GM19025 (cell line): ENCODE data around the gene PGPEP1.

ENCODE experiments used
- ATAC-seq: cut with Tn5 transposase; IDR thresholded peaks from one replicate; pipeline ENCODE4 v1.9.1; 2021; ENCODE audit warnings: mild to moderate bottlenecking, low read depth, moderate library complexity; ENCODE audit not compliant: unreplicated experiment

Gene PGPEP1, protein sequence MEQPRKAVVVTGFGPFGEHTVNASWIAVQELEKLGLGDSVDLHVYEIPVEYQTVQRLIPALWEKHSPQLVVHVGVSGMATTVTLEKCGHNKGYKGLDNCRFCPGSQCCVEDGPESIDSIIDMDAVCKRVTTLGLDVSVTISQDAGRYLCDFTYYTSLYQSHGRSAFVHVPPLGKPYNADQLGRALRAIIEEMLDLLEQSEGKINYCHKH

DNA sequence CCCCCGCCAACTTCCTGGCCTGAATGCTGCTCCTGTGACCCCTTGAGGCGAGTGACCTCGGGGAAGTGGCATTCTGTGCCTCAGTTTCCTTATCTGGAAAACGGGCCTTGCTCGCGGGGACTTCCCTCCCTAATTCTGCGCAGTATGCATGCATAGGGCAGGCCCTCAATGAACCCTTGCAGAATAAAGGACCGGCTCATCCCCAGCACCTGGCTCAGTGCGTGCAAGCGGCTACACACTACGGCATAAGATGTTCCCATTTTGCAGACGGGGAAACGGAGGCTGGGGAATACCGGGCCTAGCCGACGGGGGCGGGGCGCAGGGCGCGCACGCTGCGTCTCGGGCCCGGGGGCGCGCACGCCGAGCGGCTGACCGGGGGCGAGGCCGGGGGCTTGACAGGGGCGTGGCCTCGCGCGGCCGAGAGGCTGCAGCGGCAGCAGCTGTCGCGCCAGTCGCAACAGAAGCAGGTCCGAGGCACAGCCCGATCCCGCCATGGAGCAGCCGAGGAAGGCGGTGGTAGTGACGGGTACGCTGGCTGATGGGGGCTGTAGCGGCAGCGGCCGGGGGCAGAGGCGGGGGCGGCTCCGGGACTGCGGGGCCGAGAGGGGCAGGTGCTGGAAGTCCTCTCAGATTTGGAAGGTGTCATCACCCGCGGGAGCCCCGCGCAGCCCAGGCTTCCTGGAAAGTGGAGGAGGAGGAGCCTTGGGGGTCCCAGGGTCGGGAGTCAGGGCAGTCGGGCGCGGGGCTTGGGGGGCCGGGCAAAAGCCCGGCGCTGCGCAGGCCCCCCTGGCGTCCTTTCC, at the start of gene PGPEP1:
Gene PGPEP1 (plus strand): TSS at position 409 of the 800 bp plus-strand sequence. CDS start 84 bp downstream, at position 493.
- peak; percentile 54 for ATAC-seq

DNA sequence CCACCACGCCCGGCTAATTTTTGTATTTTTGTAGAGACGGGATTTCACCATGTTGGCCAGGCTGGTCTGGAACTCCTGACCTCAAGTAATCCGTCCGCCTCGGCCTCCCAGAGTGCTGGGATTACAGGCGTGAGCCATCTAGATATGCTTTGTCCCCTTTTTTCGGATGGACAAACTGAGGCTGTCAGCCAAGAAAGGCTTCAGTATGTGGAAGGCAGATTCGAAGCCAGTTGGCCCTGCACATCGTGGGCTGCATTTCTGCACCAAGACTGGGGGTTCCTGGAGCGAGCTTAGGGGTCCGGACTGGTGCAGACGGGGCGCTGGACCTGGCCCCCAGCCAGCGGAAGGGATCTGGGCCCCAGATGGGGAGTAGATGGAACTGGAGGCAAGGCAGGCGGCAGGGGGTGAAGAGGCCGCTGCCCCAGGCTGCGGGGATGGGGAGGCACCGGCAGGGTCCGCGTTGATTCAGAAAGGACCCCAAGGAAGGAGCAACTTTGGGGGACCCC, 49.3 kb upstream of the PGPEP1 start:
- ATAC-seq, result no peak

DNA sequence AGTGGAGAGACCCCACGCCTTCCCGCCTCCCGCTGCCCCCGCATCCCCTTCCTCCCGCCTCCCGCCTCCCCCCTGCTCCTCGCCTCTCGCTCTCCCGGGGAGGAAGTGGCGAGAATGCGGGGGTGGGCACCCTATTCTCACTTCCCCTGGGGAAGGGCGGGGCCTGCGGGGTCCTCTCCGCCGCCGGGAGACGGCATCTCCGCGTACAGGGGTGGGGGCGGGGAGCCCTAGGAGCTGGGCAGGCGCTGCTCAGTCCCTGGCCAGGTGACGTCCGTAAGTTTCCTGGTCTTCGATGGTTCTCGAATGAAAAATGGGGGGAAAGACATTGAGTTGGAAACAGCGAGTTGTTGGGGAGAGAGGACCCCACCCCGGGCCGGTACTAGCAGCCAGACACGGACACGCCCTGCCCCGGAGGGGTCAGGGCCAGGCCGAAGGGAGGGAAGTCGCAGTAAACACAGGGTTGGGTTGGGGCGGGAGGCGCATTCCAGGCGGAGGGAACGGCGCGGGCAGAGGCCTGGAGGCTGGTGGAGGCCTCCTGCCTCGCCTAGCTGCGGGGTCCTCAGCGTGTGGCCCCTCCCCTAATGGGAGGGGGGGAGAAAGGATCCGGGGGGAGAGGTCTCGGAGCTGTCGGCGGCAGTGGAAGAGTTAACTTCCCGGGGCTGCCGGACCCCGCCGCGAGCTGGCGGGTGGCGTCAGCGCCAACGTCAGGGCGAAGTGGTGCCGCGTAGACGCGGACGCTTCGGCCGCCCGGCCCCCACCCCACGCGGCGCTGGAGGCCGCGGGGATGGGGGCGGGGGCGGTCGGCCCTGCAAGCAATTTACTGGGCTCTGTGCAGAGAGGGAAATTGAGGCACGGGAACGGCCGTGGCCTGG, 48.6 kb upstream of the PGPEP1 start:
- ATAC-seq, result peak; percentile 35

DNA sequence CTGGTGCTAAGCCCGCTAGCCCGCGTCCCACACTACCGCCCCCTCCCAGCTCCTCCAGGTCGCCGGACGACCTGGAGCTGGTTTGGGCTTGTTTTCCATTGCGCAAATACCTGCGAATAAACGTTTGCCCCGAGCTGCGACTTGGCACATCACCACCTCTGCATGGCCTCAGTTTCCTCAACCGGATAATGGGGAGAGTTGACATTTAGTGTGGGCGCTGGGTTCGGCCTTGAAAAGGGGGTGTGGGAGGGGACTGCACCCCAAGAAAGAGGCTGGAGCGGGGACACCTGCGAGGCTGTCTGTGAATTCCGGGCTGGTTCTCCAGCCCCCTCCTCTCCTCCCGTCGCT, 48.0 kb upstream of the PGPEP1 start:
- no peak for ATAC-seq

DNA sequence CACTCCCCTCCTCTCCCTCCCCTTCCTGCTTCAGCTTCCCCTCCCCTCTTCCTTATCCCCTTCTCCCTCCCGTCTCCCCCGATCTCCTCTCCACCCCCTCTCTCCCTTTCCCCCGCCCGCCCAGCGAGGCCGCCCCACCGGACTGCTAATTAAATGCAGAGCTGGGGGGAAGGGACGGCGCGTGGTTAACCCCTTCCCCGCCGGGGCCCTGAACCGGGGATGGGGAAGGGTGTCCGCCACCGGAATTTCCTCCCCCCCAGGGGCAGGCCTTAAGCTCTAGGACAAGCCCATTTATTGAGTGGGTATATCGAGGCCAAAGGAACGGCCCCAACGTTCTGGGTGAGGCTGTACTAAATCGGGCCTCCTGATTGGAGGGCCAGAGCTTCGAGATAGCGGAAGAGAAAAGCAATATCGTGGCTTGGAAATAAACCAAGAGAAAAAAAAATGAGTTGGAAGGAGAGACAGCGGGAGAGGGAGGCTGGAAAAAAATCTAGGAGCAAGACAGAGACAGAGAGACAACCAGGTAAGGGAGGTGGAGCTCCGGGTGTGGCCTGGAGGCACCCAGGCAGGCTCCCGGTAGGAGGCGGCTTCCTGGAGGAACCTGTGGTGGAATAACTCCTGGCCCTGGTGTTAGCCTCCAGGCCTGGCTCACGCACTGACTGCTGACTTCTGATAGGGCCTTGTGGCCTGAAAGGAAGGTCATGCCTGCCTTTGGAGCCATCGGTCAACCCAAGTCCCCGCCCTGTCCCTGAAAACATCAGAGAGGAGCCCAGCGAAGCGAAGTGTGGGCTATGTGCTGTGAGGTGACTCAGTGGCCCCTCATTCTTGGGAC, 47.4 kb upstream of the PGPEP1 start:
- ATAC-seq, result no peak

DNA sequence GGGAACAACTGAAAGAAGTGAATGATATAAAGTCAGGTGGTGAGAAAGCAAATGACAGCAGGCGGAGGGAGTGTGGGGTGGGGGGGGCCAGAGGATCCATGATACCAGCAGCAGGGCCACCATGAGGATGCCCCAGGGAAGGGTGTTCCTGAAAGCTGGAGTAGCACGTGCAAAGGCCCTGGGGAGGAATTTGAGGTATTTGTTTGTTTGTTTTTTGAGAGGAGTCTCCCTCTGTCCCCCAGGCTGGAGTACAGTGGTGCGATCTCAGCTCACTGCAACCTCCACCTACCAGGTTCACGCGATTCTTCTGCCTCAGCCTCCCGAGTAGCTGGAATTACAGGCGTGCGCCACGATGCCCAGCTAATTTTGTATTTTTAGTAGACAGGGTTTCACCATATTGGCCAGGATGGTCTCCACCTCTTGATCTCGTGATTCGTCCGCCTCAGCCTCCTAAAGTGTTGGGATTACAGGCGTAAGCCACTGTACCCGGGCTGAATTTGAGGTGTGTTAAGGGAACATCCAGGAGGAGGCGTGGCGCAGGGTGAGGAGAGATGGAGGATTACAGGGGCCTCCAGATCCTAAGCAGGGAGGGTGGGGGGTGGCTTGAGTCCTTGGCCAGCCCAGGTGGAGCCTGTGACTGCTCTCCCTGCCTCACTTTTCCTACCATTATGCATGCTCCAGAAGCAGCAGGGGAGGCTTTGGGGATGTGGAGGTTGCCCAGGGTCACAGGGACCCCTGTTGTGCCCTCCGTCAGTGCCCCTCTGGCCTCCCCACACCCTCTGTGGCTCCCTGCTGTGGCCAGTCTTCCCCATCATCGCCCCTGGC, 46.5 kb upstream of the PGPEP1 start:
- ATAC-seq, result no peak

DNA sequence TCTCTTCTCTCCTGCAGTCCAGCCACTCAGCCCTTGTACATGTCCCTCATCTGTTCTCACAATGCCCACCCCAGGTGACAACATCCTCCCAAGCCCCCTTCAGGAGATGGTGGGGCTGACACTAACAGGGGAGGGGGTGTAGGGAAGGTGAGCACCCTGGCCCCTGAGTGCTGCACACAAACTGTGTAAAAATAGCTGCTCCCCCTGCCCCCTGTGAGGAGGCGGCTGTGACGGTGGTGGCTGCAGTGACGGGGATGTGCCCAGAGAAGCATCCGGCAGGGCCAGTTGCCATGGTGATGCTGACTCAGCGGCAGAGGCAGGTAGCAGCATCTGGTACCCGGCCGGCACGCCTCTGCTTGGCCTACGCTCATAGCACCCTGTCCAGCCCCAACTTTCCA, 45.9 kb upstream of the PGPEP1 start:
- ATAC-seq, result no peak

DNA sequence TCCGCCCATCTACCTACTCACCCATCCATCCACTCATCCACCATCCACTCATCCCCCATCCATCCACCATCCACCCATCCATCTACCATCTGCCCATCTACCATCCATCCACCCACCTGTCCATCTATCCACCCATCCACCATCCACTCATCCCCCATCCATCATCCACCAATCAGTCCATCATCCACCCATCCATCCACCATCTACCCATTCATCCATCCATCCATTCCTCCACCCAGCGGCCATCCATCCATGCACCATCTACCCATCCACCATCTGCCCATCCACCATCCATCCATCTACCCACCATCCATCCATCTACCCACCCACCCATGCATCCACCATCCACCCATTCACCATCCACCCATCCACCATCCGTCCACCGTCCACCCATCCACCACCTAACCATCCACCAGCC, 45.4 kb upstream of the PGPEP1 start:
- ATAC-seq, result no peak

DNA sequence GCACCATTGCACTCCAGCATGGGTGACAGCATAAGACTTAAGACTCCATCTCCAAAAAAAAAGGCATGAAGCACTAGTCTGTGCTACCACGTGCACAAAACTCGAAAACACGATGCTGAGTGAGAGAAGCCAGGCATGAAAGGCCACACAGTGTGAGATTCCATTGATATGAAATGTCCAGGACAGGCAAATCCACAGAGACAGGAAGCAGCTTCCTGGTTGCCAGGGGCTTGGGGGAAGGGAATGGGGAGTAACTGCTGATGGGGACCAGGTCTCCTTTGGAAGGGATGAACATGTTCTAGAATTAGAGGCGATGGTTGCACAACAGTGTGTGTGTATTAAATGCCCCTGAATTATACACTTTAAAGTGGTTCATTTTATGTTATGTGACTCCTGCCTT, 43.1 kb upstream of the PGPEP1 start:
- ATAC-seq, result no peak

DNA sequence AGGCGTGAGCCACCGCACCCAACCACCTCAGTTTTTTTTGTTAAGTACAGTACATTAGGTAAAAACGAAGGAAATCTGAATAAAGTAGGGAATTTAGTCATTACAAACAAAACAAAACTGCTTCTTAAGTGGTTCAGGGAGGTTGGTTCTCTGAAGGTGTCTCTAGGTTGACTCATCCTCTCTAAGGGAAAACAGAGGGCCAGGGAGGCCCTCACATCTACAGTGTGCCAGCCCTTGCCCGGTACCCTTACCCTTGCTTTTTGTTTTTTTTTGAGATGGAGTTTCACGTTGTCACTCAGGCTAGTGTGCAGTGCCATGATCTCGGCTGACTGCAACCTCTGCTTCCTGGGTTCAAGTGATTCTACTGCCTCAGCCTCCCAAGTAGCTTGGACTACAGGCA, 41.8 kb upstream of the PGPEP1 start:
- ATAC-seq, result no peak

DNA sequence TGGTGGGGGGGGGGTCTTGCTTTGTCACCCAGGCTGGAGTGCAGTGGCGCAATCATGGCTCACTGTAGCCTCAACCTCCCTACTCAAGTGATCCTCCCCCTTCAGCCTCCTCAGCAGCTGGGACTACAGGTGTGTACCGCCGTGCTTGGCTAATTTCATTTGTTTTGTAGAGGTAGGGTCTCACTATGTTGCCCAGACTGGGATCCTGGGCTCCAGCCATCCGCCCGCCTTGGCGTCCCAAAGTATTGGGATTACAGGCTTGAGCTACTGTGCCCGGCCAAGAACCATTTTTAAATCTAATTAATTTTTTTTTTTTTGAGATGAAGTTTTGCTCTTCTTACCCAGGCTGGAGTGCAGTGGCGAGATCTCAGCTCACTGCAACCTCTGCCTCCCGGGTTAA, 40.7 kb upstream of the PGPEP1 start:
- no peak for ATAC-seq

DNA sequence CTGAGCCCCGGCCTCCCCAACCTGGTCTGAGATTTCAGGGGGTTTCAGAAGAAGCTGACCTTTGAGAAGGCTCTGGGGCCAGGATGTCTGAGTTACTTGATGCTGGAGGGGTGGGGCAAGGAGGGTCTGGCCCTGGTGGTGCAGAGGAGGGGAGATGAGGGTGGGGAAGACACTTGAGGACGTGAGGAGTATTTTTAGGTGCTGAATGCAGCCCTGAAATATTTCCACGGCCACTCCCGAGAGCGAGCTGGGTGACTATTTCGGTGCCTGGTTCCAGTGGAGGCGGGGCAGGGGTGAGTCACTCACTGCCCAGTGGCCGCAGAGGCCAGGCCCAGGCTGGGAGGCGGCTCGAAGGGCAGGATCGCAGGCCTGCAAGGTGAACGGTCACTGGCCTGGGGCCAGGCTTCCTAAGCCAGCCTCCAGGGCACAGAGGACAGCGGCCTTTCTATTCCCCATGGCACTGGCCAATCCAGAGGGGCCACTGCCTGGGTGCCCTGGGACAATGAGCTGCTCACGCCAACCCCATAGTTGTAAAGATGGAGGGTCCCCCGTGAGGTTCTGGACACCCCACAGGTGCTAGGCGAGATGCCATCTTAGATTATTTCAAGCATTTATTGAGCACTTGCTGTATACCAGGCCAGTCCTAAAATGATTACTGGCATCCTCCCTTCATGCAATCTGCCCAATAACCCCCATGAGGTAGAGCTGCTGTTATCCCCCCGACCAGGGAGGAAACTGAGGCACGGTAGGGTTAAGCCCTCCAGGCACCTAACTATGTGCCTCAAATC, 39.3 kb upstream of the PGPEP1 start:
- no peak for ATAC-seq

DNA sequence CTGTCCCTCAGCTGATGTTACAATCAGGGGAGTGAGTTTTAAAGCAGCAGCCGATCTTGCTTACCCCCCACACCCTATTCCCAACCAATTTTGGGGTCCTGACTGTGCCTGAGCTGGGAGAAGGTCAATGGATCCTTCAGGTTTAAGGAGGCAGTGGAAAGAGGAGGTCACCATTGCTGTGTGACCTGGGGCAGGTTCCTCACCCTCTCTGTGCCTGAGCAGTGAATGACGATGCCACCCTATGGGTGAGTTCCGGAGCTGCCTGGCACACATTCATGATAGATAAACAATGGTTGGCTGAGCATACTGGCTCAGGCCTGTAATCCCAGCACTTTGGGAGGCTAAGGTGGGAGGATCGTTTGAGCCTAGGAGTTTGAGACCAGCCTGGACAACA, 38.7 kb upstream of the PGPEP1 start:
- no peak for ATAC-seq

DNA sequence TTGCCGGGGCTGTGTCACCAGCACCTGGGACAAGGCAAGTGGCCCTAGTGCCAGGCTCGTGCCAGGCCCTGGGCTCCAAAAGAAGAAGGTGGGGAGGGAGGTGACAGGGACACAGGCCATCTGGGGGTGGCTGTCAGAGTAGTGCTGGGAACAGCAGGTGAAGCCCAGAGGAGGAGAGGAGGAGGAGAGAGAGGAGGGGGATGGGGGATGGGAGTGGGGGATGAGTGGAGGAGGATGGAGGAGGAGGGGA, 36.3 kb upstream of the PGPEP1 start:
- ATAC-seq, result no peak

DNA sequence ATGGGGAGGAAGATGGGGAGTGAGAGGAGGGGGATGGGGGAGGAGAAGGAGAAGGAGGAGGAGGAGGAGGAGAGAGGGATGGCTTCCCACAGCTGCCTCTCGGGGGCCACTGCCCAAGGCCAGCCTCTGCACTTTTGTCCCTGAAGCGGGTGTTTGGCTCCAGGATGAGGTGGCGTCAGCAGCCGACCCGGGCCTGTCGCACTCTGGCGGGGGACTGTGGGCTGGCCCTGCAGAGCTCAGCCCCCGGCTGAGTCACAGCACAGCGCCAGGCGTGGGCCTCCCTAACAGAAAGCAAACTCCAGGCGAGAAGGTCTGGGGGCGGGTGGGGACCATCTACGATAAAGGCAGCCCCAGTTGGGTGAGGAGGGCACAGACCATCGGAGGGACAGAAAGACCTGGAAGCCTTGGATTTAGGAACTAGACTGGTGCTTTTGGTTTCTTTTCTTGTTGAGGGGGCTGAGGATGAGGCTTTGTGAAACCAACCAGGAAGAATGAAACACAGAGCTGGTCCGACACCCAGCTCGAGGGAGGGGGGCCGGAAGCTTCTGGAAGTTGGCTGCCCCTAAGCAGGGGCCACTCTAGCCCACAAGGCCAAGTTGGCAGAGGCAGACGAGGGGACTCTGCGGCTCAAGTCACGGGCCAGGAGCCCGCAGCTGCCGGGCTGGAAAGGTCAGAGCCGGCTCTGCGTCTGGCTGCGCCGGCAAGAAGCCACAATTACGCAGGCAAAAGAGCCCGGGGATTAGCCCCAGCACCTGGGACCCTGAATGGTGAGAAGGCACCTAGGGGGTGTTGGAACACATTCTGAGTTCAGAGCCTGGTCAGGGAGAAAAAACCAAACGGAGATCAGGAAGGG, 35.7 kb upstream of the PGPEP1 start:
- no peak for ATAC-seq

DNA sequence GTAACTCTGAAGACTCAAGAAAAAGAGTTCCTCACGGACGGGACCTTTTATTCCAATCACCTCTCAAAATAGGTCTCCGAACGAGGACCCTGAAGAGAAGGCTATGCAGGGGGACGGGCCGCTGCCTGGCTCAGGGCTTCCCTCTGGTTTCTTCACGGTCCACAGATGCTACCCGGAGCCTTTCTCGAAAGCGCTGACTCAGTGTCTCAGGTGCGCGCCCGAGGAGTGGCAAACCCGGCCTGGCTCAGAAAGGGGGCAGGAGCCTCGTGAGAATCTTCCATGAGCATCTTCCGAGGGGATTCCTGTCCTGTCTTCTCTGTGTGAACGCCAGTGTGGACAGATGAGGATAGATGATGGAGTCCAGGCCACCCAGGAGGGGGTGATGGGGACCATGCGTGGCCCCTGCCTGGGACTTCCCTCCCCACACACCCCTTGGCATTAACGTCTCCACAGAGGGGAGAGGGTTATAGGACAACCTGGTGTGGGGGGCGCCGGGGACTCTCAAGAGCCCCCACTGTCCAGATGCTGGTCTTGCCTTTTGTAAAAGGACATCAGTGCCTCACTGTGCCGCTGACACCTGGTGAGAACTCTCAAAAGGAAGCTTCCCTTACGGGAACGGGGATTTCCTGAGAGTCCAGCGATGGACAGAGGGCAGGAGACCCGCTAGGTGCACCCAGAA, 34.0 kb upstream of the PGPEP1 start:
- ATAC-seq, result no peak

DNA sequence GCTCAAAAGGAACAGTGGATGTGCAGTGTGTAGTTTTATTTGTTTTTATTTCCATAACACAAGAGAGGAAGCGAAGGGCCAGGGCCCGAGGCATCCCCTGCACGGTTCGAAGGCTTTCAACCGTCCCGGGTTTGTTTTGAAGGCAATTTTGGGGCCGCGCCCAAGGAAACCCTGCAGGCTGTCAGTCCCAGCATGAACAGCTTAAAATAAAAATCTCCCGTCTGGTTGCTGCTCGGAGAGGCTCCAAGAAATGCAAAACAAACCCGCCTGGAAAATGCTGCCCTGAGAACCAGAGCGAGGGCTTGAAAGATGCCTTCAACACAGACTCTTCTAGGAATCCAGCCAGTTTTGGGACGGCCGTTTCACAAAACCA, 33.5 kb upstream of the PGPEP1 start:
- no peak for ATAC-seq

DNA sequence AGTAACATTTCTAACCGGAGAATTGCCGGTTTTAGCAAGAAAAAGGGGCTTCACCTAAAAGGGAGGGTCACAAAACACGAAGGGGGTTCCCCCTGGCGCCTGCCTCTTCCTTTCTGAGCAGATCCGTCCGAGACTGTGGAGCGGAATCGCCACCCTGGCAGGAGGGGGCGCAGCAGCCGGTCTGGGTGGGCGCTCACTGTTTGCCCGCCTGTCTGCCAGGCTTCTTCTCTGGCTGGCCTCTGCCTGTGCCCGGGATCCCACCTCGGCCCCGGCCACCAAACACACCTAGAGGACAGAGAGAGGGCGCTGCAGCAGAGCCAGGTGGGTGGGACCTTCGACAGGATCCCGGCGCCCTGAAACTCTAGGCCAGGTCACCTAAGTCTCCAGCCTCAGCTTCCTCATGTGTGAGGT, 33.1 kb upstream of the PGPEP1 start:
- ATAC-seq, result no peak
